Astrocyte (in vitro differentiated cells and primary cell): ENCODE results near the gene SHISAL1.

ENCODE experiments used
- EZH2 ChIP-seq: IDR thresholded peaks from 2 replicates; pipeline ENCODE4 v1.6.1; 2012; ENCODE audit warnings: mild to moderate bottlenecking, low read length, inconsistent platforms; ENCODE audit not compliant: insufficient read depth
- TF ChIP-seq, protein P1 (sequence below): IDR thresholded peaks from 2 replicates; pipeline ENCODE4 v1.5.1; 2011; ENCODE audit warnings: low read depth, mild to moderate bottlenecking, inconsistent platforms, low read length, moderate library complexity; ENCODE audit not compliant: insufficient read depth

DNA sequence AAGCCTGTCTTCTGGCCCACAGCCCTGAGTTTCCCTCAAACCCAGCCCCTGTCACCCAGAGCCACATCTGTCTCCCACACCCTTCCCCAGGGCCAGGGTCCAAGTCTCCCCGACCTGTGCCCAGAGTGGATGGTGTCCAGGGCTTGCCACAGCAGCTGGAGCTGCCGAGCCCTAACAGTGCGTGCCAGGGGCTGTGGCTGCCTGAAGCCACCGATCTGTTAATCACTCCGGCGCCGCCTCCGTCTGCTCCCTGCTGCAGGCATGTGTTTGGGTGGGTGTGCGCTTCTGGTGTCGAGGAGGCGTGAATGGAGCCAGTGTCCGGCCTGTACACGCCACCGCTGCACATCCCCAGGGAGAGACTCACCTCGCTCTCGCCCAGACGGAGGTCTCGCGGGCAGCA, 26.1 kb downstream of the SHISAL1 start:
- TF ChIP-seq, protein P1, sequence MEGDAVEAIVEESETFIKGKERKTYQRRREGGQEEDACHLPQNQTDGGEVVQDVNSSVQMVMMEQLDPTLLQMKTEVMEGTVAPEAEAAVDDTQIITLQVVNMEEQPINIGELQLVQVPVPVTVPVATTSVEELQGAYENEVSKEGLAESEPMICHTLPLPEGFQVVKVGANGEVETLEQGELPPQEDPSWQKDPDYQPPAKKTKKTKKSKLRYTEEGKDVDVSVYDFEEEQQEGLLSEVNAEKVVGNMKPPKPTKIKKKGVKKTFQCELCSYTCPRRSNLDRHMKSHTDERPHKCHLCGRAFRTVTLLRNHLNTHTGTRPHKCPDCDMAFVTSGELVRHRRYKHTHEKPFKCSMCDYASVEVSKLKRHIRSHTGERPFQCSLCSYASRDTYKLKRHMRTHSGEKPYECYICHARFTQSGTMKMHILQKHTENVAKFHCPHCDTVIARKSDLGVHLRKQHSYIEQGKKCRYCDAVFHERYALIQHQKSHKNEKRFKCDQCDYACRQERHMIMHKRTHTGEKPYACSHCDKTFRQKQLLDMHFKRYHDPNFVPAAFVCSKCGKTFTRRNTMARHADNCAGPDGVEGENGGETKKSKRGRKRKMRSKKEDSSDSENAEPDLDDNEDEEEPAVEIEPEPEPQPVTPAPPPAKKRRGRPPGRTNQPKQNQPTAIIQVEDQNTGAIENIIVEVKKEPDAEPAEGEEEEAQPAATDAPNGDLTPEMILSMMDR = no peak
- TF ChIP-seq EZH2 = no peak
